NCI-H2107 treated with DMSO at 0.1 percent for 48 hours (cell line): ENCODE results near the gene SLC24A4.

ENCODE experiments used
- DNase-seq: peaks from one replicate; lab custom pipeline; 2025; ENCODE audit not compliant: unreplicated experiment; lab: John Stamatoyannopoulos, UW

The SLC24A4 gene

DNA sequence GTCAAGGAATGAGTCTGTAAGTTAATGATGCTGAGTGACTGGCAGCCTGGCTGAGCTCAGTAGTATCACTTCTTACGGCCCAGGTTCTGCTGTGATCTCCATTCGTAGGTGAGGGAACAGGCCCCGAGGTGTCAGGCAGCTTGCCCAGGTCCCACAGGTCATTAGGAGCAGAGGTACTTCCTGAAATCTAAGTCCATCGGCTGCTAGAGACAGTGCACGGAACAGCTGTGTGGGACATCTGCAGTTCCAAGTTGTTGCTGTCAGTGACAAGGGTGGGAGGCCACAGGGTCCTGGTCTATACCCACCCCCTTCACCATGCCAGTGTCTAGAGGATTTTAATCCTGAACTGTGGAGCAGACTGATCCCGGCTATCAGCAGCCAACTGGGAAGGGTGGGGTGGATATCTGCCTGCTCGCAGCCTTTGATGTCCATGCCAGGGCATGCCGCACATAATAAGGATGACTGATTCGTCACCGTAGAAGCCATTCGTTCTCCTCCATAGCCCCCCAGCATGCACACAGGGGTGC lies 108.3 kb downstream of the SLC24A4 start:
- no peak for DNase-seq

DNA sequence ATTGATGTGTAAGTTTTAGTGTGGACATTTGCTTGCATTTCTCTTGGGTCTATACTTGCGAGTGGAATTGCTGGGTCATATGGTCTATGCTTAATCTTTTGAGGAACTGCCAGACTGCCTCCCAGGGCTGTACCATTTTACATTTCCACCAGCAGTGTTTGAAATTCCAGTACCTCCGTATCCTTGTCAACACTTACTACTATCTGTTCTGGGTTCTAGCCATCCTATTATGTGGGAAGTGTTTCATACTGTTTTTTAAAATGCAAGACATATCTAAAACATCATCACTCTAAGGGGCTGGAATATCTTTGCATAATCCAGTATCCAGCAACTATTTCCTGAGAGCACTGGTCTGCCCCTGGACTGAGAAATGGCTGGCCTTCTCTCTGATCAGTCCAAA lies 110.4 kb downstream of the SLC24A4 start:
- DNase-seq: no peak

DNA sequence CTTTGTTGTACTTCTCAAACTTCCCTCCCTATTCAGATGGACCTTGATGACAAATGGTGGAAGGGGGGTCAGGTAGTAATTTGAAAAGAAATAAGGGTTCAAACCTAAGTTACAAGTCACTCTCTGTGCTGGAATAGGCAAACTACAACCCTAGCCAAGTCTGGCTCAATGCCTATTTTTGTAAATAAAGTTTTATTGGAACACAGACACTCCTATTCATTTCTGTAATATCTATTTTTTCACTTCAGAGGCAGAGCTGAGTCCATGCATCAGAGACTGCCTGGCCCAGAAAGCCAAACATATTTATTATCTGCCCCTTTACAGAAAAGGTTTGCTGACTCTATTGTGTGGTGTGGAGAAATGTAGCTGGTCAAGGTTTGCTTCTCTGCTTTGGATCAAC lies 112.2 kb downstream of the SLC24A4 start:
- DNase-seq: no peak

DNA sequence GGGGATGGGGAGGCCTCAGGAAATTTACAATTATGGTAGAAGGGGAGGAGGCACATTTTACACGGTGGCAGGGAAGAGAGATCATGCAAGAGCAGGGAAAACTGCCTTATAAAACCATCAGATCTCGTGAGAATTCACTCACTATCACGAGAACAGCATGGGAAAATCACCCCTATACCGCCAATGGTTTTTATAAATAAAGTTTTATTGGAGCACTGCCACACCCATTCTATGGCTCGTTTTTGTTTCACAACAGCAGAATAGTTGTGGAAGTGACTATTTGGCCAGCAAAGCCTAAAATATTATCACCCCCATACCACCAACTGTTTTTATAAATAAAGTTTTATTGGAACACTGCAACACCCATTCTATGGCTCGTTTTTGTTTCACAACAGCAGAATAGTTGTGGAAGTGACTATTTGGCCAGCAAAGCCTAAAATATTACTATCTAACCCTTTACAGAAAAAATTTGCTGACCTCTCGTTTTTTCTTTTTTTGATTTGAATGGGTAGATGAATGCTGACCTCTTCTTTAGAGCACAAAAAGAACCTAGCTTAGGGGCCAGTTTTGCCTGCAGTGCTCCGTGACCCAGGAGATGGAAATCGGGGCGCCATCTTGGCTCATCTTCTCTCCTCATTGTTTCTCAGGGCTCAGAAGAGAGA lies 113.3 kb downstream of the SLC24A4 start:
- DNase-seq: no peak

DNA sequence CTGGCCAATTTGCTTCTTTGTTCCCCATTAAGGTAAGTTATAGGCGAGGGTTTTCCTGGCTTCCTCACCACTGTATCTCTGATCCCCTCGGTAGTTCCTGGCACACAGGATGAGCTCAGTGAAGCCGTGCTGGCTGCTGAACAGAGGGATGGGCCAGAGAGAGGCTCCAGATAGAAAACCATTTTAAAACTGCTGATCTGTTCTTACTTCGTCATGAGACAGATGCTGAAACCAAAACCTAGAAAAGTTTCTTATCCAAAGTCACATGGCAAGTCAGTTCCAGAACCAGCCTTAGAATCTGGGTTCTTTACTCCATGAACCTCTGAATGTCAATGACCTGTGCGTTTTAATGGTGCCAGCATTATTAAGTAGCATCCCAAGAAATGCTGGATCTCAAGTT lies 114.3 kb downstream of the SLC24A4 start:
- DNase-seq: no peak

DNA sequence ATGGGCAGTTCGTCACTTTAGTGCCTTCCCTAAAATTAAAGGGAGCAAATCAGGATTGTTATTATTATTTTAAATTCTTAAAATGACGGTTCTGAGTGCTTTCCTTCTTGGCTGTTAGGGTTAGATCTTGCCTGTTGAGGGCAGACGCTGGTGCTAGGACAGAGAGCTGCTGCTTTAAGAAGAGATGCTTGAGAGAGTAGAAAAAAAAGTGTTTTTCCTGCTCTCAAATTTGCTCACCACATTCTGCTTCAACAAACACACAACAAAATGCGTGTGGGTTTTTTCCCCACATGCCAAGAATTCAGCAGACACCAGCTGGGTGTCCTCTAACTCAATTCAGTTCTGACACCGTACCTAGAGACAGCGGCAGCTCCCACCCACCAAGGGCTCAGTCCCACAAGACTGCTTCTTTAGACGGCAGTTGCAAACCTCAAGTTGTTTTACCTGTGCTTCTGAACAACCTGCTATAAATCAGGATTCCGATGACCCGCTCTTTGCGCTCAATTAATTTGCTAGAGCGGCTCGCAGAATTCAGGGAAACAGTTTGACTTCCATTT lies 114.8 kb downstream of the SLC24A4 start:
- no peak for DNase-seq

DNA sequence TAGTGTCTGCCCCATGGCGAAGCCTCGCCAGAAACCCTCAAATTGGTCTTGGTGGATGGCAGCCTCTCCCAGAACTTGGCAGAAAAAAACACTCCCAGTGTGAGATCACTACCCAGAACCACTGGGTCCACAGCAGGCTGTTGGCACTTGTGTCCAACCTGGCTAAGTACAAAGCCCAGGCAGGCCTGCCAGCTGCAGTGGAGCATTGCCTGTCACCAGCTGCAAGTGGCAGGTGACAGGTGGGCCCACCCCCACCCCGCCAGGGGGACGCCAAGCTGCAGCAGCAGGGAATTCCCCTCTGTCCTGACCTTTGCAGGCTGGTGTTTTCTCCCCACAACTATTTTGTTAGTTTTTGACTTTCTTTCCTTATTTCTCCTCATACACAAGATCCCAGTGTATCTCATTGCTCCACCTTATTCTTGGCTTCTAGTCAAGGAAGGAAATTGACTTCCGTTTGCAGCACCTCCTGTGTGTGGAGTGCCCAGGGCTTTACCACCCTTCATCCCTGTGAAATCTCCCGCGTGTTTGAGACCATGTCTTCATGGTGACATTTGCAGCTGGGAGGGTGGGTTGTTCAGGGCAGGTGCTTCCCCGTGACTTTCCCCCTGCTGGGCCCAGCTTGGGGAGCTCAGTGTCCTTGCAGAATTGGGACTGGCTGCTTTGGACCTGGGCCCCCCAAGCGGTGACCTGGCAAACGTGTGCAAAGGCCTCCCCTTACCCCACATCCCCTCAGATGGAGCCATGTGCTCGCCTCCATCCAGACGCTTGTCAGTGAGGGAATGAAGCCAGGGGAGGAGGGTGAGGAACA lies 116.8 kb downstream of the SLC24A4 start:
- no peak for DNase-seq

DNA sequence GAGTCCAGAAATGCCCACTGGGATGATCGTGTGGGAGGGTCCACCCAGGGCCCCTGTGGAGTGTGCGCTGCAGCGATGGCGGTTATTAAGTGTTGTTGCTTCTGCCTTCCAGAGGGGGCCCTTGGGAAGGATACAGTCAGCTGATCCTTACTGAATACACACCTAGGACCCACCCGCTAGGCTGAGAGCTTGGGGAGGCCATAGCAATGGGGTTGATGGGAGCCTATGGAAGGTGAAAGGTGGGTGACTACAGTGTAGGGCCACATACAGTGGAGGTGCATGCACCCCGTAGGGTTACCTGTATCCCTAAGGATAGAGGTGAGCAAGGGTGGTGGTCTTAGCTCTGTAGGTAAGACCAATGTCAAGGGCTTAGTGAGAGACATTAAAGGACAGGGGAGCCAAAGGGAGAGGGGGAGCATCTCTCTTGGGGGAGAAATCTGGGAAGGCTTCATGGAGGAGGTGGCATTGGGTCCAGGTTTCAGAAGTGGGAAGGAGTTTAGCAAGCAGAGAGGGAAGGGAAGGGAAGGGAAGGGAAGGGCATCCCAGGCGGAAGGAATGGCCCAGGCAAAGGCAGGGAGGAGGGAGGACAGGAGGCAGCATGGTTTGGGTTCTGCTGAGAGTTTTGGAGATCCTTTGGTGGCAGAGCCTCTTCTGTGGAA lies 117.5 kb downstream of the SLC24A4 start:
- no peak for DNase-seq

DNA sequence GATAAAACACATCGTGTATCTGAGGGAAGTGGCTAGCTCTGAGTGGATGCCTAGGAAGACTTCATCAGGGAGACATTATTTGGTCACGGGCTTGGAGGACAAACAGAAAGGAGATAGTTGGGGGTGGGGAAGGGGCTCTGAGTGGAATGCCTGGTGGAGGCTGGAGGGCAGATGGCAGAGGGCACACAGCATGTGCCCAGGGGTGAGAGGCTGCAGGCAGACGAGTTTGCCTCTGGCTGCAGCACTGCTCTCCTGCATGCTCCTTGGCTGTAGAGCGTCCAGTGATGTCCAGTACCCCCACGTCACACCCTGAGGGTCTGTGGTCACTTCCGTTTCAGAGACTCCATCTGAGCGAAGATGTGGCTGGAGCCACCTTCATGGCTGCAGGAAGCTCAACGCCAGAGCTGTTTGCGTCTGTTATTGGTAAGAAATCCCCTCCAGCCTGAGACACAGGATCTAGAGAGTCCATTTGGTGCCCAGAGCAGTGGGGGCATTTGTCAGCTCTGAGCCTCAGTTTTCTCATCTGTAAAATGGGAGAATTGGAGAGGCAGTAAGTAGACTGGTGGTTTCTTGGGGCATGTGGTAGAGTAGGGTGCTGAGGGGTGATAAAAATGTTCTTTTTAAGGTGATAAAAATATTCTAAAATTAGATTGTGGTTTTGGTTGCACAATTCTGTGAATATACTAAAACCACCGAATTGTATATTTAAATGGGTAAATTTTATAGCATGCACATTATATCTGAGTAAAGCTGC lies 119.0 kb downstream of the SLC24A4 start:
- DNase-seq: no peak

DNA sequence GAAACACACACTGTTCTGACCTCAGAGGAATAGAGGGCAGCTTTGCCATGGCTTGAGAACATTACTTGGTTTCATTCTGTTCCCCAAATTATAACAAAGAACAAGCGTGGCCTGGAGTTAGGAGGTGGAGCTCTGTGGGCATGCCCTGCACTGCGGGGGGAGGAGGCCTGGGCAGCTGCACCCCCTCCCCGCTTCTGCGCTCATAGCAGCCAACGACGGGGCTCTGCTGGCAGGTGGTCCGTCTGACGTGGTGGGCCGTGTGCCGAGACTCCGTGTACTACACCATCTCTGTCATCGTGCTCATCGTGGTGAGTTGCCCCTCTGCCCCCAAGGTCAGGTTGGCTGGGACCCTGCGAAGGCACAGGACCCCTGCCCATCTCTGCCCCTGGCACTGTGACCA lies 120.2 kb downstream of the SLC24A4 start:
- DNase-seq: no peak

DNA sequence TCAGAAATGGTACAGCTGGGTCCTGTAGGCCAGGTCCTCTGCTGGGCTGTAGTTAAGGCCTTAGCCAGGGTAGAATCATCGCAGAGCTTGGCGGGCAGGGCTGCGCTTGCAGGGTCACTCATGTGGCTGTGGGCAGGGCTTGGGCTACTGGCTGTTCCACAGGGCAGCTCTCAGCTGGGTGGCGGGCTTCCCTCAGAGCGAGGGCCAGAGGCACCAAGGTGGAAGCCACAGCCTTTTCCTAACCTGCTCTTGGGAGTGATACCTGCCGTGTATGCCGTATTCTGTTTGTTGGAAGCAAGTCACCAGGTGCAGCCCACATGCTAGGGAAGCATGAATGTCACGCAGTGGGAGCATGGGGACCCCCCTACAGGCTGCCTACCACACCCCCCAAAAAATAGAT lies 120.8 kb downstream of the SLC24A4 start:
- DNase-seq: no peak

DNA sequence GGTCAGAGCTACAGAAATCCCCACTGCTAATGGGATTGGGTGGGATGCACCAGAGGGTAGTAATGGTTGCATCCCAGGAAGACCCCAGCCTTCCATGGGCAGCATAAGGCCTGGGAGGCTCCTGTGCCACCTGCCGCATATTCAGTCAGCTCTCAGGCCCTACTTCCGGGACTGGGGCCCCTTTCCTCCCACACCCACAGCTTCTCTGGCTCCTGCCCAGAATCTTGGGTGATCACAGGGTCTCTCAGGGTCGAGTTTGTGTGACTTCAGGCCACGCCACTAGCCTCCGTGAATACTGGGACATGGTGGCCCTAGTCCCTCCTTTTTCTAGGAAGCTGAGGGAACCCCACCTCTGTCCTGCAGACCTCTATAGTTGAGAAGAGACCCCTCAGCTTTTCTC lies 123.8 kb downstream of the SLC24A4 start:
- DNase-seq: no peak

DNA sequence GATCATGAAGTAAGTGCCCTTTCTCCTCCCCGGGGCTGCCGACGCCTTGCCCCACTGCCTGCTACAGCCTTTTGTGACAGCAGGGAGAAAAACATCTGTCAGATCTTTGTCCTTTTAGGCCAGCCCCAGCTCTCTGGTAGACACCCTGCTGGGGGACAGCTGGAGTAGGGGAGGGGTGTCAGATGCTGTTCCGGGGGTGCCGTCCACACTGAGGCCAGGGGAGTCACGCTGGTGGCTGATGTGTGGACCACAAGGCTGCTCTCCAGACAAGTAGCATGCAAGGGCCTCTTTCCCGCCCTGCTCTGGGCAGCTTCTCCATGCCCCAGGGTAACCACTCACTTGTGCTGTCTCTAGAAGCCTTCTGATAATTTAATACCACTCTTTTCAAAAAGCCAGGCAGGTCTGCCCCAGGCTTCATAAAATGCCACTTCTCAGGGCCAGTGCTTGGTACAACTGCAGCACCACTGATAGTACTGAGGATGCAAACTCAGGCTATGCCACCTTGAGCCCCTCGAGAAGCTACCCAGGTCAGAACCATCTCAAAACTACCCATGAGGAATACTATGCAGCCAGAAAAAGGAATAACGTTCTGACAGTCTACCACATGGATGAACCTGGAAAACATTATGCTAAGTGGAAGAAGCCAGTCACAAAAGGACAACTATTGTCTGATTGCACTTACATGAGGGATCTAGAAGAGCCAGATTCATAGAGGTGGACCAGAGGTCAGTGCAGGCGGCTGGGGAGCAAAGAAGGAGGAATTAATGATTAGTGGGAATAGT lies 124.6 kb downstream of the SLC24A4 start:
- DNase-seq: no peak

DNA sequence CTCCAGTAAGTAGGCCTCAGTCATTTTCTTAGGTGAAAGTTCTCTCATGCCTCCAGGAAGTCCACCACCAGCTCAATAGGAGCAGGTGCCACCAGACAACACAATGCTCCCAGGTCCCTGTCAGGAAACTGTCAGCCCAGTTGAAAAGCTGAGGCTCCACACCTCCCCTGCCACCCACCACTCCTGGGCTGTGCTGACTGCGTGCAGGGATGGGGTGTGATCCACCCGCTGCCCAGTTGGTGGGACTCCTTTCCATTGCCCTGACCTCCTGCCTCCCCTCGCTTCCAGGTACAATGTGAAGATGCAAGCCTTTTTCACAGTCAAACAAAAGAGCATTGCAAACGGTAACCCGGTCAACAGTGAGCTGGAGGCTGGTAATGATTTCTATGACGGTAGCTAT lies 125.8 kb downstream of the SLC24A4 start:
- no peak for DNase-seq

DNA sequence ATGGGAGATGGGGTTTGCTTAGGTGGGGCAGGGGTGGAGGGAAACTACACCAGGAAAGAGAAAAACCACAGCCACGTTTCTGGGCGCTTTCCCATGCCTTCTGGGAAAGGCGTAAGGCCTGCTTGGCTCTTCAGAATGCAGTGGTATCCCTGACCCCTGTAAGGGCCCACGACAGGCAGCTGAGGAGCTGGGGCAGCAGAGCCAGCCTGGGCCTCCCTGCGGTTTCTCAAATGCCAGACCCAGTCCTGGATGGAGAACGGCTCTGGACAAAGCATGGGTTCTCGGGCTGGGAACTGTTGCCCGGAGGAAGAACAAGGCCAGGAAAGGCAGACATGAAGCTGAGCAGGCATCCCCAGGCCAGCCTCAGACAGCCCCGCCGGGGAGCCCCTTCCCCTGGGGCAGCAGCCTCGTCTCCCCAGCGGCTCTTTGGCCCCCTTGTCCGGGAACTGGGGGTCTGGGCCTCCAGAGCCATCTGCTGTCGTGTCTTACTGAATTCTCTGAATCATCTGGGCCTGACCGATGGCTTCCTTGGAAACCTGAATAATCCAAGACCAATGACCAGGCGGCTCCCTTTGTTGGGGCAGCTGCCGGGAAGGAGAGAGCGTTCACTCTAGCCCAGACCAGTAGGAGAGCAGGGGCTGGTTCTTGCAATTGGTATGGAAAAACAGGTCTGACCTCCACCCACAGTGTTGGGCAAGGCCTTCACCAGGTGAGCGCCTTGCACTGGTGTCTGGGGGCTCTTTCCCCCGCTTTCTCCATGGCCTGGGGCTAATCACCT lies 126.6 kb downstream of the SLC24A4 start:
- no peak for DNase-seq

DNA sequence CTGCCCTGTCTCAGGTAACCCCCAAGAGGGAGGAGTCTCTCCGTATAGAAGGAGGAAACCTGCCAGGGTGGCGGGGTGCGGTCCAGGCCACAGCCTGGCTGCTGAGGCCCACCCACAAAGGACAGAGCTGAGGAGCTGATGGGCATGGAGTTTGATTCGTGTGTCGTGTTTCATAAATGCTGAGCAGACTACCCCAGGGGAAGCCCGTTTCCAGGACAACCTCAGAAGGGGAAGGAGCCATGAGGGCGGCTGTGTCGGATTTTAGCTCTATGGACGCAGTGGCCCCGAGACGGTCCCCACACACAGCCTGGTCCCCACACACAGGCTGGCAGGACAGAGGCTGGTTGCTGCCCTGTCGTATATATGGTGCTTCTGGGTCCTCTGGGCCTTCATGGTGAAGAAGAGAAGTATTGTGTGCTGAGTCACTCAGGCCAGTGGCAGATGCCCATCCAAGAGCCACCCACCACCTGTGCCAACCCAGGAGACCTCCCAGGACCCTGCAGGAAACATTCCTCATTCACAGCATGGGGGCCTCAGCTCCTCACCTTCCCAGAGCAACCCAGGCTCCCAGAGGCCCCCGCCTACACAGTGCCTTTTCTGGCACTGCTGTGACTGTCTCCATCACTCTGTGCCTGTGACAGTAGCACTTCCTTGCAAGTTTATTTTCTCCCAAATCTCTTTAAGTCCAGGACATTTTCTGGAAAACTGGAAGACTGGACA lies 127.5 kb downstream of the SLC24A4 start:
- no peak for DNase-seq

DNA sequence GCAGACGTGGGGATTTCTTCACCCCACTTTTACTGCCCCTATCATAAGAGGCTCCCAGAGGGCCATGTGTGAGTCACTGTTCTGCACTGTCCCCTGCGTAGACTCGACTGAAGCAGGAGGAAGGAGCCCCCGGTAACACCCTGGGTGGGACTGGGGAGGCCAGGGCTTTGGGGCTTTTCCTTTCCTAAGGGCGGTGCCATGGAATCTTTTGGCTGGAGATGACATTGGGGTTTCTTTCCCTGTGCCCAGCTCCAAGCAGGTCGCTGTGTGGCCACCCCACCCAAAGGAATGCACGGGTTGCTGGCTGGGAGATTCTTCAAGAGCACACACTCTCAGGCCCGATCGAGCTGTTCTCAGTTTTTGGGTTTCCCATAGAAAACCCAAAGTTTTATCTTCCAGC lies 128.3 kb downstream of the SLC24A4 start:
- DNase-seq: no peak

DNA sequence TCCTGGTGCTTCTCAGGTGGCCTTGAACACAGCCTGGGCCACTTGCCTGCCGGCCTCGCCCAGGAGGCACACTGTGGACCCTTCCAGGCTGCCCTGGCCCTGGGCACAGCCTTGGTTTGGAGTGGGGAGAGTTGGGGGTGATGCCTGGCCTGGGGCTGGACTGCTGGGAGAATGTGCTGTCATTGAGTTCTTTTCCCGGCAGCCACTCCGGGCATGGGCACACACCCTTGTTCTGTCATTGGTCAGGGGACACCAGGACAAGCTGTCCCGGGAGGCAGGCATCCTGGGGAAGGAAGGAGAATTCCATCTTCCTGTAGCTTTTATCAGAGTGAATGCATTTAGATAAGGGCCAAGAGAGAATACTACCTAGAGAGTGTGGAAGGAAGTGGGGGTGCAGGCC lies 128.8 kb downstream of the SLC24A4 start:
- DNase-seq: no peak

DNA sequence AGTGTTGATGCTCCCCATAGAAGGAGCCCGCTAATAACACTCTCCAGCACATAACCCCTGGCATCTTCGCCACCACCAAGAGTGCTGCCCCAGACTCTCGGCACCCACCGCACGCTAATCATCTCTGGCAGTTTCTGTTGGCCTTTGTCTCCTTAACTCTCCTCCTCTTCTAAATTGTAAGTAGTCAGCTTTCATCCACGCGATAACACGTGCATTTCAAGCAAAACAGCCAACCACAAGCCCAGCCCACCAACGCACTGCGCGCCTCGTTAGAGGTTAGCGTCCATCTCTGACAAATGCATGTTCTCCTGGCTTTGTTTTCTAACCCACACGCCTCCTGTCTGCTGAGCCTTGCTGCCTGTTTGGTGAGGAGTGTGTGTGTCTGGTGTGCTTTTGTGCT lies 129.5 kb downstream of the SLC24A4 start:
- no peak for DNase-seq
